Measurements from ENCODE around the gene AHSG. TPM values are rescaled to one million over a fixed set of nuclear protein-coding genes. Genes with fewer than 3 reads are reported as not detected.
"Not testable (repeated sequence)": the region's sequence is repeated elsewhere in the genome, so short reads cannot be mapped to it uniquely, and the experiment has no call there.

AHSG gene
- total RNA-seq, 1 donor from 2014 or later = 0.19 TPM

DNA sequence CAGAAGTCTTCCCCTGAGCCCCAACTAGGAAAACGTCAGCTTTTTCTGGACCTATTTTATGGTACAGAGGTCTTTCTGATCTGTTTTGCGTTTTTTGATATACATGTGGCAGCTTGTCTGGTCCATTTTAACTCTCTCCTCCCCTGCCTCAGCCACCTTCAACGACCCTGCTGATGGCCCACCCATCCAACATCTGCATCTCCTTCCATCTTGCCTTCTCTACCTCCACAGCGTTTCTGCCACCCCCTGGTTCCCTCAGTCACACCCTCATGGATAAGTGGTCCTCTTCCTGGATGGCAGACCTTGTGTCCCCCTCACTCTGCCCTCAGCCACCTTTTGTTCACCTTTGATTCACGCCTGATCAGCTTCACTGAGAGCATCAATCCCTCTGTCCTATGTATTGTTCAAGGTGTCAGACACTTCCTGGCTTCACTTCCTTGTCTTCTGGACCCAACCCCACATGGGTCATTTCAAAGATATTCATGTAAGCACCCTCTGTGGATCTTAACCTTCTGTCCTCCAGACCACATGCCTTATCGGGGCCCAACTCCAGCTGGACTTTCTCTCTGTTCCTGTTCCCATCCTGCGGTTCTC, 13.5 kb downstream of the AHSG start:
- no peak for DNase-seq (ENCODE audit: low spot score, unreplicated experiment)
- TF ChIP-seq, protein P1, sequence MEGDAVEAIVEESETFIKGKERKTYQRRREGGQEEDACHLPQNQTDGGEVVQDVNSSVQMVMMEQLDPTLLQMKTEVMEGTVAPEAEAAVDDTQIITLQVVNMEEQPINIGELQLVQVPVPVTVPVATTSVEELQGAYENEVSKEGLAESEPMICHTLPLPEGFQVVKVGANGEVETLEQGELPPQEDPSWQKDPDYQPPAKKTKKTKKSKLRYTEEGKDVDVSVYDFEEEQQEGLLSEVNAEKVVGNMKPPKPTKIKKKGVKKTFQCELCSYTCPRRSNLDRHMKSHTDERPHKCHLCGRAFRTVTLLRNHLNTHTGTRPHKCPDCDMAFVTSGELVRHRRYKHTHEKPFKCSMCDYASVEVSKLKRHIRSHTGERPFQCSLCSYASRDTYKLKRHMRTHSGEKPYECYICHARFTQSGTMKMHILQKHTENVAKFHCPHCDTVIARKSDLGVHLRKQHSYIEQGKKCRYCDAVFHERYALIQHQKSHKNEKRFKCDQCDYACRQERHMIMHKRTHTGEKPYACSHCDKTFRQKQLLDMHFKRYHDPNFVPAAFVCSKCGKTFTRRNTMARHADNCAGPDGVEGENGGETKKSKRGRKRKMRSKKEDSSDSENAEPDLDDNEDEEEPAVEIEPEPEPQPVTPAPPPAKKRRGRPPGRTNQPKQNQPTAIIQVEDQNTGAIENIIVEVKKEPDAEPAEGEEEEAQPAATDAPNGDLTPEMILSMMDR (IDR thresholded peaks at IDR 0.05; ENCODE audit: unreplicated experiment) = no peak
- Mint-ChIP-seq H3K4me1 (ENCODE audit: low read depth) (peaks cover 3% of the 10 kb centered on the region), H3K27ac (no peak overlapping the region), H3K4me3 (ENCODE audit: low read depth) (no peak overlapping the region), H3K27me3 (peaks cover 22% of the 10 kb centered on the region), H3K36me3 (ENCODE audit: insufficient read depth) (no peaks in the 10 kb centered on the region), H3K9me3 (ENCODE audit: low read depth) (no peaks in the 10 kb centered on the region)

DNA sequence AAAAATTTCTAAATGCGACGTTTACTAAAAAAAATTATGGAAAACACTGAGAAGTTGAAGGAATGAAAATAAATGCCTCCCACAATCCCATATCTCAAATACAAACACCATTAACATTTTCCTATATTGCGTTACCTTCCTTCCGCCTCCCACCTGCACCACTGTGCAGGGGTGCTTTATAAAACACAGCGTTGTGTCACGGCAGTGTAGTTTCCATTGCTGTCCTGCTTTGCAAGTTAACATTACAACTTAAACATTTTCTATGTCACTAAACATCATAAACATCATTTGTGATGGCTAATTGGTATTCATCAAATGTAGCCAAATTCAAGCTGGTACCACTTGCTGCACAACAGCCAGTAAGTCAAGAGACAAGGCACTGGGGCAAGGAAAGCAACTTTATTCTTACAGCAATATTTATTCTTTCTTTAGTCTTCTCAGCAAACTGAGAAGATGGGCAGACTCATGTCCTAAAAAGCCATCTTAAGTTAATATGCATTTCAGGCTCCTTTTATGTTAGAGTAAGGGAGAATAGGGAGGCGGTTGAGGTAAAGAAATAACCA, 15.1 kb downstream of the AHSG start:
- no peaks in the 10 kb centered on the region for H3K36me3 Mint-ChIP-seq (ENCODE audit: insufficient read depth)
- DNase-seq (ENCODE audit: low spot score, unreplicated experiment) = no peak
- TF ChIP-seq, protein P1 (IDR thresholded peaks at IDR 0.05; ENCODE audit: unreplicated experiment) = no peak

GRCh38 chr3:186628756-186629155, 15.9 kb downstream of the AHSG start:
- Mint-ChIP-seq H3K36me3 (ENCODE audit: insufficient read depth) (no peaks in the 10 kb centered on the region), H3K4me3 (ENCODE audit: low read depth) (no peak overlapping the region), H3K9me3 (ENCODE audit: low read depth) (no peaks in the 10 kb centered on the region), H3K27me3 (peaks cover 15% of the 10 kb centered on the region), H3K4me1 (ENCODE audit: low read depth) (peaks cover 7% of the 10 kb centered on the region), H3K27ac (no peak overlapping the region)
- DNase-seq (ENCODE audit: low spot score, unreplicated experiment) = no peak
- TF ChIP-seq, protein P1 (IDR thresholded peaks at IDR 0.05; ENCODE audit: unreplicated experiment) = no peak

More for the DNA sequence above, 15.1 kb downstream of the AHSG start:
- peaks cover 19% of the 10 kb centered on the region for H3K27me3 Mint-ChIP-seq
- H3K27ac Mint-ChIP-seq = no peak overlapping the region
- no peaks in the 10 kb centered on the region for H3K9me3 Mint-ChIP-seq (ENCODE audit: low read depth)
- no peak overlapping the region for H3K4me3 Mint-ChIP-seq (ENCODE audit: low read depth)
- peaks cover 3% of the 10 kb centered on the region for H3K4me1 Mint-ChIP-seq (ENCODE audit: low read depth)

GRCh38 chr3:186630950-186631641, 18.2 kb downstream of the AHSG start:
- Mint-ChIP-seq H3K27ac (no peak overlapping the region), H3K27me3 (peaks cover 18% of the 10 kb centered on the region), H3K9me3 (ENCODE audit: low read depth) (peaks cover 4% of the 10 kb centered on the region), H3K4me3 (ENCODE audit: low read depth) (no peak overlapping the region), H3K36me3 (ENCODE audit: insufficient read depth) (no peaks in the 10 kb centered on the region), H3K4me1 (ENCODE audit: low read depth) (peaks cover 21% of the 10 kb centered on the region)
- TF ChIP-seq, protein P1 (IDR thresholded peaks at IDR 0.05; ENCODE audit: unreplicated experiment) = no peak
- DNase-seq (ENCODE audit: low spot score, unreplicated experiment) = no peak

- H3K4me1 Mint-ChIP-seq (ENCODE audit: low read depth) = peaks cover 29% of the 10 kb centered on the region
- TF ChIP-seq, protein P1 (IDR thresholded peaks at IDR 0.05; ENCODE audit: unreplicated experiment) = no peak
- H3K36me3 Mint-ChIP-seq (ENCODE audit: insufficient read depth) = no peaks in the 10 kb centered on the region
- H3K27ac Mint-ChIP-seq = no peak overlapping the region
- no peak overlapping the region for H3K4me3 Mint-ChIP-seq (ENCODE audit: low read depth)
- no peak for DNase-seq (ENCODE audit: low spot score, unreplicated experiment)
- H3K9me3 Mint-ChIP-seq (ENCODE audit: low read depth) = peaks cover 4% of the 10 kb centered on the region
- H3K27me3 Mint-ChIP-seq = peaks cover 24% of the 10 kb centered on the region
These were observed 20.6 kb downstream of the AHSG start for GRCh38 chr3:186633481-186633880.

DNA sequence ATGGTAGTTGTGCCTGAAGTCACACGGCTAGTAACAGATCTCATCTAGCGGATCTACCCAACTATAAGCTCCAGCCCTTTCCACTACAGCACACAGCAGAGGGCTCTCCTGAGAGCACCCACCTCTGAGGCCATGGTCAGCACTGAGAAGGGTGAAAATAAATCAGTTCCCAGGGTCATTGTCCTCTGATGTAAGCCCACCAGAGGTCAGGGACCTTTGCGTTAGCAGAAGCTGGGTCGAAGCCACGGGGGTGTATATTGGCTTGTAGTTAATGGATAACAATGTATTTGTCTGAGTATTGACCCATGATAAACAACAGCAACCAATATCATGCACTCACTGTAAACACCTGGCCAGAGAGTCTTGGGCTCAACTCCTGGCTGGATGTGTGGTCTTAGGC, 21.3 kb downstream of the AHSG start:
- not testable (repeated sequence) for H3K9me3 Mint-ChIP-seq (ENCODE audit: low read depth); H3K4me3 Mint-ChIP-seq (ENCODE audit: low read depth); H3K36me3 Mint-ChIP-seq (ENCODE audit: insufficient read depth); DNase-seq (ENCODE audit: low spot score, unreplicated experiment)
- H3K27ac Mint-ChIP-seq = peak overlapping the region; percentile 71
- peaks cover 24% of the 10 kb centered on the region for H3K27me3 Mint-ChIP-seq
- peaks cover 29% of the 10 kb centered on the region for H3K4me1 Mint-ChIP-seq (ENCODE audit: low read depth)

Measured in progenitor cell of endocrine pancreas (in vitro differentiated cells).